SK-N-SH (cell line): ENCODE measurements around the gene SULT1C2. TPM values are rescaled to one million over a fixed set of nuclear protein-coding genes. Genes with fewer than 3 reads are reported as not detected.

Experiments used
- CTCF ChIA-PET: fragments of 300-600, 350-600 bp; formaldehyde crosslinking; extraction: SDS; loops from one replicate; lab custom pipeline; 2021; lab: Yijun Ruan, JAX
- POLR2A ChIA-PET: fragments of 350-600 bp; sonication (Branson Sonifier 250); formaldehyde crosslinking; extraction: SDS; loops from one replicate; lab custom pipeline; 2020; ENCODE audit warnings: antibody characterized with exemption, inconsistent platforms; lab: Yijun Ruan, JAX
- DNase-seq: peaks from one replicate; pipeline ENCODE4 v3.0.0; 2012
- H2AFZ ChIP-seq: fragments of 200-600 bp; sonication (generic); 2 replicates; pipeline ENCODE4 v1.8.1; 2016; ENCODE audit warnings: antibody characterized with exemption, mild to moderate bottlenecking, low read depth
- H3F3A ChIP-seq: fragments of 200-600 bp; sonication (generic); replicated peaks from 2 replicates; pipeline ENCODE3; 2016; ENCODE audit warnings: antibody characterized with exemption, mild to moderate bottlenecking; ENCODE audit not compliant: insufficient read depth
- H3K27ac ChIP-seq, 2 experiments: fragments of 200-500 bp in 1 of 2; fragments of 200-600 bp in 1 of 2; sonication (Bioruptor generic) in 1 of 2; sonication (generic), shearing (Covaris generic) in 1 of 2; 2 replicates each; pipeline versions ENCODE4 v1.5.1 to v1.6.1; 2014 to 2016; ENCODE audit warnings: low read depth in 2 of 2, inconsistent platforms in 1 of 2, low read length in 1 of 2, mild to moderate bottlenecking in 1 of 2, mixed read lengths in 1 of 2
- H3K27me3 ChIP-seq: fragments of 200-600 bp; sonication (generic), shearing (Covaris generic); 2 replicates; pipeline ENCODE4 v1.6.1; 2016; ENCODE audit warnings: mixed run types; ENCODE audit not compliant: insufficient read depth
- H3K36me3 ChIP-seq, 2 experiments: fragments of 200-500 bp in 1 of 2; fragments of 200-600 bp in 1 of 2; sonication (Bioruptor generic) in 1 of 2; sonication (generic) in 1 of 2; replicated peaks in 1 of 2; 2 replicates each; pipeline versions ENCODE3 to v1.5.1; 2014 to 2016; ENCODE audit warnings: low read length in 1 of 2, mild to moderate bottlenecking in 1 of 2; ENCODE audit not compliant: insufficient read depth in 2 of 2, control insufficient read depth in 1 of 2
- H3K4me1 ChIP-seq, 2 experiments: fragments of 200-500 bp in 1 of 2; fragments of 200-600 bp in 1 of 2; sonication (Bioruptor generic) in 1 of 2; sonication (generic), shearing (Covaris generic) in 1 of 2; 2 replicates each; pipeline versions ENCODE4 v1.5.1 to v1.6.1; 2014 to 2016; ENCODE audit warnings: low read depth in 1 of 2, low read length in 1 of 2, mixed run types in 1 of 2; ENCODE audit not compliant: insufficient read depth in 2 of 2, control insufficient read depth in 1 of 2
- H3K4me2 ChIP-seq: fragments of 200-600 bp; sonication (generic), shearing (Covaris generic); 2 replicates; pipeline ENCODE4 v1.6.1; 2017; ENCODE audit warnings: mixed run types
- H3K4me3 ChIP-seq, 2 experiments: fragments of 200-500 bp in 1 of 2; fragments of 200-600 bp in 1 of 2; sonication (Bioruptor generic) in 1 of 2; sonication (generic), shearing (Covaris generic) in 1 of 2; 2 replicates each; pipeline versions ENCODE4 v1.5.1 to v1.8.1; 2014 to 2016; ENCODE audit warnings: low read depth in 2 of 2, inconsistent platforms in 1 of 2, low read length in 1 of 2, mild to moderate bottlenecking in 1 of 2, mixed read lengths in 1 of 2, moderate library complexity in 1 of 2
- H3K79me2 ChIP-seq: fragments of 200-600 bp; sonication (generic); 2 replicates; pipeline ENCODE4 v1.8.1; 2017; ENCODE audit warnings: mild to moderate bottlenecking; ENCODE audit not compliant: insufficient read depth
- H3K9ac ChIP-seq: fragments of 200-600 bp; sonication (generic); 2 replicates; pipeline ENCODE4 v1.6.1; 2017; ENCODE audit warnings: mixed run types
- H3K9me2 ChIP-seq: fragments of 200-600 bp; sonication (generic); 2 replicates; pipeline ENCODE4 v1.6.1; 2017; ENCODE audit warnings: mixed run types
- H3K9me3 ChIP-seq: fragments of 200-600 bp; sonication (generic); 2 replicates; pipeline ENCODE4 v1.6.1; 2017; ENCODE audit warnings: mixed run types, mild to moderate bottlenecking, moderate library complexity
- H4K20me1 ChIP-seq: fragments of 200-600 bp; sonication (generic); 2 replicates; pipeline ENCODE4 v1.6.1; 2017; ENCODE audit warnings: mild to moderate bottlenecking, mixed run types; ENCODE audit not compliant: insufficient read depth
- ELF1 ChIP-seq: IDR thresholded peaks from 2 replicates; pipeline ENCODE4 v1.4.0; 2012
- EP300 ChIP-seq, 2 experiments: IDR thresholded peaks; 2 replicates each; pipeline versions ENCODE4 v1.4.0 to v1.6.1; 2012; ENCODE audit warnings: borderline replicate concordance in 1 of 2, low read depth in 1 of 2, low read length in 1 of 2
- EZH2phosphoT487 ChIP-seq: fragments of 200-600 bp; sonication (generic); IDR thresholded peaks from 2 replicates; pipeline ENCODE4 v1.6.1; 2017; ENCODE audit warnings: low read depth, mixed run types, mild to moderate bottlenecking, antibody characterized with exemption, moderate library complexity, borderline replicate concordance
- FOSL2 ChIP-seq: IDR thresholded peaks from 2 replicates; pipeline ENCODE4 v1.4.0; 2012; ENCODE audit warnings: low read depth, mild to moderate bottlenecking, moderate library complexity, borderline replicate concordance
- FOXJ3 ChIP-seq: sonication (generic); formaldehyde crosslinking; IDR thresholded peaks from 2 replicates; pipeline ENCODE4 v1.5.1; 2020; ENCODE audit warnings: mild to moderate bottlenecking, missing genetic modification reagents
- FOXM1 ChIP-seq: IDR thresholded peaks from 2 replicates; pipeline ENCODE4 v1.4.0; 2012; ENCODE audit warnings: low read depth, mild to moderate bottlenecking
- GATA2 ChIP-seq: sonication (generic); formaldehyde crosslinking; IDR thresholded peaks from 2 replicates; pipeline ENCODE4 v1.5.0; 2020; ENCODE audit warnings: mild to moderate bottlenecking, missing genetic modification reagents
- IRF3 ChIP-seq: fragments of 150-350 bp; IDR thresholded peaks from 2 replicates; pipeline ENCODE4 v1.6.1; 2016; ENCODE audit warnings: mild to moderate bottlenecking, low read depth, low read length
- MAX ChIP-seq: IDR thresholded peaks from 2 replicates; pipeline ENCODE4 v1.4.0; 2012; ENCODE audit warnings: low read depth
- PBX3 ChIP-seq: IDR thresholded peaks from 2 replicates; pipeline ENCODE4; 2012
- POLR2AphosphoS5 ChIP-seq: IDR thresholded peaks from 2 replicates; pipeline ENCODE4 v1.6.1; 2012; ENCODE audit warnings: low read depth, low read length
- RAD21 ChIP-seq: IDR thresholded peaks from 2 replicates; pipeline ENCODE4 v1.6.1; 2012; ENCODE audit warnings: mild to moderate bottlenecking, low read length
- RCOR1 ChIP-seq: fragments of 150-350 bp; IDR thresholded peaks from 2 replicates; pipeline ENCODE4 v1.6.1; 2017; ENCODE audit warnings: antibody characterized with exemption, low read length
- REST ChIP-seq: IDR thresholded peaks from 2 replicates; pipeline ENCODE4 v1.6.1; 2012; ENCODE audit warnings: mild to moderate bottlenecking, low read depth, low read length, moderate library complexity
- RFX5 ChIP-seq: IDR thresholded peaks from 2 replicates; pipeline ENCODE4 v1.6.1; 2012; ENCODE audit warnings: mild to moderate bottlenecking, improper control_type of control experiment, low read length
- SMC3 ChIP-seq: IDR thresholded peaks from 2 replicates; pipeline ENCODE4 v1.6.1; 2012; ENCODE audit warnings: low read depth, low read length, improper control_type of control experiment
- TCF12 ChIP-seq: IDR thresholded peaks from 2 replicates; pipeline ENCODE4 v1.4.0; 2012
- USF2 ChIP-seq: fragments of 150-350 bp; IDR thresholded peaks from 2 replicates; pipeline ENCODE4 v1.6.1; 2017; ENCODE audit warnings: antibody characterized with exemption, low read length, low read depth, borderline replicate concordance
- ZBTB33 ChIP-seq: IDR thresholded peaks from 2 replicates; pipeline ENCODE4 v1.4.0; 2012; ENCODE audit warnings: low read depth, borderline replicate concordance
- WGBS: methylation state at CpG from one replicate; pipeline ENCODE4 v1.1.6; 2017; ENCODE audit warnings: low lambda C conversion rate; 5-methylcytosine and 5-hydroxymethylcytosine counted together
- polyA plus RNA-seq, 3 experiments: library from polyadenylated mRNA; depleted of rRNA; stranded (reverse); fragments of >200 nt; gene quantifications; 2 replicates each; pipeline ENCODE4 v1.2.3, GENCODE V29; 2012

SULT1C2 gene
- polyA plus RNA-seq, 1 of the 3 experiments (the other 2 are of a cell fraction) = not detected

- peaks cover 4% of the 10 kb centered on the region; the same call in 1 of the 2 replicates for H3K27me3 ChIP-seq
- no peak overlapping the region for H3K27ac ChIP-seq
- no peaks in the 10 kb centered on the region for H3F3A ChIP-seq
- no peaks in the 10 kb centered on the region for H4K20me1 ChIP-seq
- no peaks in the 10 kb centered on the region for H3K36me3 ChIP-seq
- H3K9me3 ChIP-seq = no peaks in the 10 kb centered on the region
- no peak overlapping the region for H2AFZ ChIP-seq
- POLR2A ChIA-PET = no interaction called here
- H3K79me2 ChIP-seq = no peaks in the 10 kb centered on the region
- no peak overlapping the region for H3K4me3 ChIP-seq
- CTCF ChIA-PET = no interaction called here
- no peaks in the 10 kb centered on the region for H3K4me1 ChIP-seq
- TF ChIP-seq GATA2 (CRISPR knock-in tag) (no peak), FOXJ3 (CRISPR knock-in tag) (no peak), EZH2phosphoT487 (no peak), POLR2AphosphoS5 (no peak), USF2 (no peak), ZBTB33 (no peak), IRF3 (no peak), MAX (no peak)
- H3K4me2 ChIP-seq = no peak overlapping the region
- WGBS = 59% methylated on average over 5 of the region's 5 CpGs
- no peak overlapping the region for H3K9ac ChIP-seq
- DNase-seq = no peak
- no peaks in the 10 kb centered on the region for H3K9me2 ChIP-seq
These were observed 21.6 kb upstream of the SULT1C2 start for GRCh38 chr2:108267101-108267500.

GRCh38 chr2:108268001-108268400 is 20.7 kb upstream of the SULT1C2 start:
- peaks cover 4% of the 10 kb centered on the region; the same call in 1 of the 2 replicates for H3K27me3 ChIP-seq
- TF ChIP-seq EP300 (IDR thresholded peaks at IDR 0.05; ENCODE audit: borderline replicate concordance in 1 of 2, low read depth in 1 of 2, low read length in 1 of 2) (no peak), POLR2AphosphoS5 (no peak), RCOR1 (no peak), FOSL2 (no peak), REST (no peak), PBX3 (no peak), RFX5 (no peak), SMC3 (no peak), TCF12 (no peak), RAD21 (no peak), FOXM1 (no peak), ELF1 (no peak)

More at GRCh38 chr2:108268001-108268400, 20.7 kb upstream of the SULT1C2 start:
- ChIA-PET POLR2A (no interaction called here), CTCF (no interaction called here)
- H3K36me3 ChIP-seq = no peaks in the 10 kb centered on the region
- H3K4me1 ChIP-seq = no peaks in the 10 kb centered on the region
- H3K4me3 ChIP-seq = no peak overlapping the region
- H3K79me2 ChIP-seq = no peaks in the 10 kb centered on the region
- no peaks in the 10 kb centered on the region for H4K20me1 ChIP-seq
- no peak overlapping the region for H3K4me2 ChIP-seq
- H3K9me3 ChIP-seq = no peaks in the 10 kb centered on the region
- no peak overlapping the region for H3K27ac ChIP-seq
- WGBS = 24% methylated on average over 4 of the region's 4 CpGs
- no peaks in the 10 kb centered on the region for H3K9me2 ChIP-seq
- no peak for DNase-seq
- H3K9ac ChIP-seq = no peak overlapping the region
- H3F3A ChIP-seq = no peaks in the 10 kb centered on the region
- H2AFZ ChIP-seq = no peak overlapping the region
